HepG2 (cell line): ENCODE data around the gene HOXA5. TPM values are rescaled to one million over a fixed set of nuclear protein-coding genes. Genes with fewer than 3 reads are reported as not detected.

ENCODE experiments used
- BRD4 ChIP-seq: sonication (generic); formaldehyde crosslinking; IDR thresholded peaks from 2 replicates; pipeline ENCODE4 v1.4.0; 2020; ENCODE audit warnings: missing genetic modification reagents
- EHMT2 ChIP-seq: fragments of 200-600 bp; sonication (generic); IDR thresholded peaks from 2 replicates; pipeline ENCODE4 v1.7.0; 2017; ENCODE audit warnings: antibody characterized with exemption, low read depth, low read length, borderline replicate concordance
- ELF4 ChIP-seq: sonication (generic); formaldehyde crosslinking; IDR thresholded peaks from 2 replicates; pipeline ENCODE4 v1.5.0; 2020; ENCODE audit warnings: missing genetic modification reagents, mild to moderate bottlenecking, moderate library complexity, borderline replicate concordance
- FOXA3 ChIP-seq: IDR thresholded peaks from 2 replicates; pipeline ENCODE4 v1.6.1; 2016; ENCODE audit warnings: missing genetic modification reagents, missing compliant biosample characterization
- MAFK ChIP-seq, 2 experiments: IDR thresholded peaks in 1 of 2; conservative IDR thresholded peaks in 1 of 2; 2 replicates each; pipeline ENCODE4 v1.6.1; 2011; ENCODE audit warnings: improper control_type of control experiment in 2 of 2, low read length in 2 of 2
- MTF1 ChIP-seq: sonication (generic); formaldehyde crosslinking; IDR thresholded peaks from 2 replicates; pipeline ENCODE4 v1.5.0; 2020; ENCODE audit warnings: missing genetic modification reagents
- NONO ChIP-seq, 2 experiments: fragments of 450-650 bp in 1 of 2; sonication (generic) in 1 of 2; formaldehyde crosslinking in 1 of 2; IDR thresholded peaks in 1 of 2; conservative IDR thresholded peaks in 1 of 2; 2 replicates each; pipeline versions ENCODE4 v1.6.1 to v1.8.0; 2017 to 2022; ENCODE audit warnings: mild to moderate bottlenecking in 1 of 2, missing genetic modification reagents in 1 of 2, moderate library complexity in 1 of 2
- NR1H2 ChIP-seq: sonication (generic); formaldehyde crosslinking; IDR thresholded peaks from 2 replicates; pipeline ENCODE4 v1.8.1; 2022; ENCODE audit warnings: low read depth, missing genetic modification reagents, borderline replicate concordance
- RAD51 ChIP-seq: fragments of 450-650 bp; IDR thresholded peaks from 2 replicates; pipeline ENCODE4 v1.6.1; 2016; ENCODE audit warnings: borderline replicate concordance
- SAFB2 ChIP-seq: sonication (generic); formaldehyde crosslinking; IDR thresholded peaks from 2 replicates; pipeline ENCODE4 v1.5.1; 2020; ENCODE audit warnings: missing genetic modification reagents, low read depth, mild to moderate bottlenecking, borderline replicate concordance
- ZBTB7B ChIP-seq: sonication (generic); formaldehyde crosslinking; IDR thresholded peaks from 2 replicates; pipeline ENCODE4 v1.4.0; 2020; ENCODE audit warnings: missing genetic modification reagents
- ZFP90 ChIP-seq: sonication (generic); formaldehyde crosslinking; IDR thresholded peaks from 2 replicates; pipeline ENCODE4 v1.8.0; 2022; ENCODE audit warnings: missing genetic modification reagents, mild to moderate bottlenecking, inconsistent platforms, borderline replicate concordance
- ZNF549 ChIP-seq: sonication (generic); formaldehyde crosslinking; IDR thresholded peaks from 2 replicates; pipeline ENCODE4 v1.5.0; 2020; ENCODE audit warnings: missing genetic modification reagents
- ZNF564 ChIP-seq: sonication (generic); formaldehyde crosslinking; IDR thresholded peaks from 2 replicates; pipeline ENCODE4 v1.8.1; 2023; ENCODE audit warnings: mild to moderate bottlenecking, missing genetic modification reagents
- ZSCAN29 ChIP-seq: sonication (generic); formaldehyde crosslinking; conservative IDR thresholded peaks from 2 replicates; pipeline ENCODE4 v1.4.0; 2020; ENCODE audit warnings: mild to moderate bottlenecking, missing genetic modification reagents
- polyA plus RNA-seq, 8 experiments: library from polyadenylated mRNA; depleted of rRNA in 3 of 8; stranded (reverse) in 7 of 8; unstranded in 1 of 8; fragments of >200 nt; fragmentation: Illumina TruSeq in 4 of 8; extraction: Trizol in 4 of 8; gene quantifications; 2 replicates each; pipeline versions ENCODE4 v1.2.1 to v1.2.3, GENCODE V29; 2011 to 2016; ENCODE audit warnings: low read depth in 4 of 8, missing spikeins in 1 of 8, mixed read lengths in 1 of 8; ENCODE audit not compliant: insufficient read depth in 1 of 8
- total RNA-seq, 5 experiments: library from RNA; depleted of rRNA; stranded (reverse); fragments of >200 nt; fragmentation: Illumina TruSeq; extraction: Trizol; gene quantifications; 2 replicates each; pipeline ENCODE4 v1.2.3, GENCODE V29; 2016; ENCODE audit warnings: low read depth in 1 of 5
- TF ChIP-seq, protein P1 (sequence below): sonication (generic); formaldehyde crosslinking; IDR thresholded peaks from 2 replicates; pipeline ENCODE4 v1.8.1; 2023; ENCODE audit warnings: mild to moderate bottlenecking, missing genetic modification reagents
- TF ChIP-seq, protein P2 (sequence below): sonication (generic); formaldehyde crosslinking; IDR thresholded peaks from 2 replicates; pipeline ENCODE4 v1.4.0; 2020; ENCODE audit warnings: mild to moderate bottlenecking, missing genetic modification reagents
- TF ChIP-seq, protein P3 (sequence below): IDR thresholded peaks from 2 replicates; pipeline ENCODE4 v1.6.1; 2018; ENCODE audit warnings: missing genetic modification reagents
- TF ChIP-seq, protein P4 (sequence below): IDR thresholded peaks from 2 replicates; pipeline ENCODE4 v1.6.1; 2016
- TF ChIP-seq, protein P5 (sequence below): sonication (generic); formaldehyde crosslinking; IDR thresholded peaks from 2 replicates; pipeline ENCODE4 v1.4.0; 2020; ENCODE audit warnings: mild to moderate bottlenecking, missing genetic modification reagents
- TF ChIP-seq, protein P6 (sequence below): sonication (generic); formaldehyde crosslinking; IDR thresholded peaks from 2 replicates; pipeline ENCODE4 v1.9.0; 2021; ENCODE audit warnings: missing genetic modification reagents, borderline replicate concordance

The HOXA5 gene
- total and polyA plus RNA-seq, 2 of the 13 experiments (the other 11 are each of a cell fraction or from before 2014, with no cell fraction given): 3.2 to 3.6 TPM

DNA sequence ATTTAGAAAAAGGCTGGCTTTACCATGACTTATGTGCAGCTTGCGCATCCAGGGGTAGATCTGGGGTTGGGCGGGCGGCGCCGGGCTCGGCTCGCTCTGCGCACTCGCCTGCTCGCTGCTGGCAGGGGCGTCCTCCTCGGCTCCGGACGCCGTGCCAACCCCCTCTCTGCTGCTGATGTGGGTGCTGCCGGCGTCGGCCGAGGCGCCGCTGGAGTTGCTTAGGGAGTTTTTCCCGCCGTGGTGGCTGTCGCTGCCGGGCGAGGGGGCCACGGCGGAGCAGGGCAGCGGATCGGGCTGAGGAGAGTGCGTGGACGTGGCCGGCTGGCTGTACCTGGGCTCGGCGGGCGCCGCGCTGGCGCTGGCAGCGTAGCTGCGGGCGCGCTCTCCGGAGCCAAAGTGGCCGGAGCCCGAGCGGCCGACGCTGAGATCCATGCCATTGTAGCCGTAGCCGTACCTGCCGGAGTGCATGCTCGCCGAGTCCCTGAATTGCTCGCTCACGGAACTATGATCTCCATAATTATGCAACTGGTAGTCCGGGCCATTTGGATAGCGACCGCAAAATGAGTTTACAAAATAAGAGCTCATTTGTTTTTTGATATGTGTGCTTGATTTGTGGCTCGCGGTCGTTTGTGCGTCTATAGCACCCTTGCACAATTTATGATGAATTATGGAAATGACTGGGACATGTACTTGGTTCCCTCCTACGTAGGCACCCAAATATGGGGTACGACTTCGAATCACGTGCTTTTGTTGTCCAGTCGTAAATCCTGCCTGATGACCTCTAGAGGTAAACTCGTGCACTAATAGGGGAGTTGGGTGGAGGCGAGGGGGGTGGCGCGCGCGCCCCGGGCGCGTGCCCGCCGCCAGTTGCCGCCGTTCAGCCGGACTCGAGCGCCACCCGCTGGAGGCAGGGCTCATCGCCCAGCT lies at the start of gene HOXA5 (continued):
- TF ChIP-seq ZNF564 (CRISPR knock-in tag) (no peak), NR1H2 (no peak), ZFP90 (no peak), BRD4 (no peak), MTF1 (CRISPR knock-in tag) (no peak), NONO (IDR thresholded peaks at IDR 0.05) (no peak), NONO (CRISPR knock-in tag; conservative IDR thresholded peaks at IDR 0.05) (no peak; the same call in none of the 2 replicates), SAFB2 (CRISPR knock-in tag) (no peak; the same call in 1 of the 2 replicates), MAFK (conservative IDR thresholded peaks at IDR 0.05 in 1 of 2, IDR thresholded peaks at IDR 0.05 in 1 of 2; ENCODE audit: low read length in 2 of 2) (no peak), ELF4 (CRISPR knock-in tag) (no peak), EHMT2 (no peak), ZSCAN29 (CRISPR knock-in tag) (no peak), ZBTB7B (CRISPR knock-in tag) (no peak), RAD51 (no peak), ZNF549 (CRISPR knock-in tag) (no peak), FOXA3 (CRISPR knock-in tag) (peak; percentile 25; the same call in 1 of the 2 replicates)
- TF ChIP-seq, protein P1, sequence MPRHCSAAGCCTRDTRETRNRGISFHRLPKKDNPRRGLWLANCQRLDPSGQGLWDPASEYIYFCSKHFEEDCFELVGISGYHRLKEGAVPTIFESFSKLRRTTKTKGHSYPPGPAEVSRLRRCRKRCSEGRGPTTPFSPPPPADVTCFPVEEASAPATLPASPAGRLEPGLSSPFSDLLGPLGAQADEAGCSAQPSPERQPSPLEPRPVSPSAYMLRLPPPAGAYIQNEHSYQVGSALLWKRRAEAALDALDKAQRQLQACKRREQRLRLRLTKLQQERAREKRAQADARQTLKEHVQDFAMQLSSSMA (CRISPR knock-in tag): no peak
- TF ChIP-seq, protein P2, sequence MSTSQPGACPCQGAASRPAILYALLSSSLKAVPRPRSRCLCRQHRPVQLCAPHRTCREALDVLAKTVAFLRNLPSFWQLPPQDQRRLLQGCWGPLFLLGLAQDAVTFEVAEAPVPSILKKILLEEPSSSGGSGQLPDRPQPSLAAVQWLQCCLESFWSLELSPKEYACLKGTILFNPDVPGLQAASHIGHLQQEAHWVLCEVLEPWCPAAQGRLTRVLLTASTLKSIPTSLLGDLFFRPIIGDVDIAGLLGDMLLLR (CRISPR knock-in tag): no peak
- TF ChIP-seq, protein P3, sequence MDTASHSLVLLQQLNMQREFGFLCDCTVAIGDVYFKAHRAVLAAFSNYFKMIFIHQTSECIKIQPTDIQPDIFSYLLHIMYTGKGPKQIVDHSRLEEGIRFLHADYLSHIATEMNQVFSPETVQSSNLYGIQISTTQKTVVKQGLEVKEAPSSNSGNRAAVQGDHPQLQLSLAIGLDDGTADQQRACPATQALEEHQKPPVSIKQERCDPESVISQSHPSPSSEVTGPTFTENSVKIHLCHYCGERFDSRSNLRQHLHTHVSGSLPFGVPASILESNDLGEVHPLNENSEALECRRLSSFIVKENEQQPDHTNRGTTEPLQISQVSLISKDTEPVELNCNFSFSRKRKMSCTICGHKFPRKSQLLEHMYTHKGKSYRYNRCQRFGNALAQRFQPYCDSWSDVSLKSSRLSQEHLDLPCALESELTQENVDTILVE (CRISPR knock-in tag): no peak
- TF ChIP-seq, protein P4, sequence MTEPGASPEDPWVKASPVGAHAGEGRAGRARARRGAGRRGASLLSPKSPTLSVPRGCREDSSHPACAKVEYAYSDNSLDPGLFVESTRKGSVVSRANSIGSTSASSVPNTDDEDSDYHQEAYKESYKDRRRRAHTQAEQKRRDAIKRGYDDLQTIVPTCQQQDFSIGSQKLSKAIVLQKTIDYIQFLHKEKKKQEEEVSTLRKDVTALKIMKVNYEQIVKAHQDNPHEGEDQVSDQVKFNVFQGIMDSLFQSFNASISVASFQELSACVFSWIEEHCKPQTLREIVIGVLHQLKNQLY (CRISPR knock-in tag): peak; percentile 52; the same call in 1 of the 2 replicates
- TF ChIP-seq, protein P5, sequence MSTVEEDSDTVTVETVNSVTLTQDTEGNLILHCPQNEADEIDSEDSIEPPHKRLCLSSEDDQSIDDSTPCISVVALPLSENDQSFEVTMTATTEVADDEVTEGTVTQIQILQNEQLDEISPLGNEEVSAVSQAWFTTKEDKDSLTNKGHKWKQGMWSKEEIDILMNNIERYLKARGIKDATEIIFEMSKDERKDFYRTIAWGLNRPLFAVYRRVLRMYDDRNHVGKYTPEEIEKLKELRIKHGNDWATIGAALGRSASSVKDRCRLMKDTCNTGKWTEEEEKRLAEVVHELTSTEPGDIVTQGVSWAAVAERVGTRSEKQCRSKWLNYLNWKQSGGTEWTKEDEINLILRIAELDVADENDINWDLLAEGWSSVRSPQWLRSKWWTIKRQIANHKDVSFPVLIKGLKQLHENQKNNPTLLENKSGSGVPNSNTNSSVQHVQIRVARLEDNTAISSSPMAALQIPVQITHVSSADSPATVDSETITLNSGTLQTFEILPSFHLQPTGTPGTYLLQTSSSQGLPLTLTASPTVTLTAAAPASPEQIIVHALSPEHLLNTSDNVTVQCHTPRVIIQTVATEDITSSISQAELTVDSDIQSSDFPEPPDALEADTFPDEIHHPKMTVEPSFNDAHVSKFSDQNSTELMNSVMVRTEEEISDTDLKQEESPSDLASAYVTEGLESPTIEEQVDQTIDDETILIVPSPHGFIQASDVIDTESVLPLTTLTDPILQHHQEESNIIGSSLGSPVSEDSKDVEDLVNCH: no peak
- TF ChIP-seq, protein P6, sequence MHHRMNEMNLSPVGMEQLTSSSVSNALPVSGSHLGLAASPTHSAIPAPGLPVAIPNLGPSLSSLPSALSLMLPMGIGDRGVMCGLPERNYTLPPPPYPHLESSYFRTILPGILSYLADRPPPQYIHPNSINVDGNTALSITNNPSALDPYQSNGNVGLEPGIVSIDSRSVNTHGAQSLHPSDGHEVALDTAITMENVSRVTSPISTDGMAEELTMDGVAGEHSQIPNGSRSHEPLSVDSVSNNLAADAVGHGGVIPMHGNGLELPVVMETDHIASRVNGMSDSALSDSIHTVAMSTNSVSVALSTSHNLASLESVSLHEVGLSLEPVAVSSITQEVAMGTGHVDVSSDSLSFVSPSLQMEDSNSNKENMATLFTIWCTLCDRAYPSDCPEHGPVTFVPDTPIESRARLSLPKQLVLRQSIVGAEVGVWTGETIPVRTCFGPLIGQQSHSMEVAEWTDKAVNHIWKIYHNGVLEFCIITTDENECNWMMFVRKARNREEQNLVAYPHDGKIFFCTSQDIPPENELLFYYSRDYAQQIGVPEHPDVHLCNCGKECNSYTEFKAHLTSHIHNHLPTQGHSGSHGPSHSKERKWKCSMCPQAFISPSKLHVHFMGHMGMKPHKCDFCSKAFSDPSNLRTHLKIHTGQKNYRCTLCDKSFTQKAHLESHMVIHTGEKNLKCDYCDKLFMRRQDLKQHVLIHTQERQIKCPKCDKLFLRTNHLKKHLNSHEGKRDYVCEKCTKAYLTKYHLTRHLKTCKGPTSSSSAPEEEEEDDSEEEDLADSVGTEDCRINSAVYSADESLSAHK: no peak
